ENCODE results near the gene PCYT1A.

DNA sequence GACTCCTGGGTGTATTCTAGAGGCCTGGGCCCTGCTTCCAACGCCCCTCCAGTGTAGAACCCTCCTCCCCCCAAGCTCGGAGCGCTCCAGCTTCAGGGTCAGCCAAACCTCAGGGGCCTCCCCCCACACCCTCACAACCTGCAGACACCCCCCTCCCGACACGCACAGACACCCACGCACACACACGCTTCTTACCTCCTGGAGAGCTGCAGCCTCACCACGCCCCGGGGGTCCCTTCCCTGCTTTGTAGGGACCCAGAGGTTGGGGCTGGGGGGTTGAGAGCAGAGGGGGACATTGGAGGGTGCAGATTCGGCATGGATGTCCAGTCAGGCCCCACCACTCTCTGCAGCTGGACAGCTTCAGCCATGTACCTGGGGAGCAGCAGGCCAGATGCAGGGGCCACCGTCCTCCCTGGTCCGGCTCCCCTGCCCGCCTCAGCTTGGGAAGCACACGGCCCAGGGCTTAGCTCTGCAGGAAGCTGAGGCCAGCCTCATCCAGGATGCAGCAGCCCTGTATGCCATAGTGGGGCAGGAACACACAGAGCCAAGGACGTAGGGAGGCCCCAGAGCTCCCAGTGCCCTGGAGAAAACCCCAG, 89.3 kb downstream of the PCYT1A start:
- TF ChIP-seq TAF1 (IDR thresholded peaks at IDR 0.05; ENCODE audit: borderline replicate concordance, insufficient read depth, low read length) (no peak), SIN3A (IDR thresholded peaks at IDR 0.05; ENCODE audit: borderline replicate concordance, insufficient read depth, low read length) (no peak), POLR2AphosphoS5 (IDR thresholded peaks at IDR 0.05; ENCODE audit: low read depth, low read length) (no peak)
